GM12872 (cell line): Measurements from ENCODE around the gene ISCU.

Experiments used
- CTCF ChIP-seq: IDR thresholded peaks from 3 replicates; pipeline ENCODE4 v1.5.1; 2011; ENCODE audit warnings: low read depth, mild to moderate bottlenecking, low read length, moderate library complexity; ENCODE audit not compliant: insufficient read depth

Gene ISCU

GRCh38 chr12:108612788-108613282, 50.4 kb downstream of the ISCU start:
- no peak for TF ChIP-seq CTCF

- no peak for TF ChIP-seq CTCF
Measured at GRCh38 chr12:108613548-108613947, 51.2 kb downstream of the ISCU start.

GRCh38 chr12:108614041-108614440, 51.6 kb downstream of the ISCU start:
- TF ChIP-seq CTCF: no peak

- TF ChIP-seq CTCF: no peak
Measured at GRCh38 chr12:108614639-108615038, 52.2 kb downstream of the ISCU start.

GRCh38 chr12:108615918-108616317, 53.5 kb downstream of the ISCU start:
- no peak for TF ChIP-seq CTCF

- TF ChIP-seq CTCF: no peak
Measured at GRCh38 chr12:108616359-108616758, 54.0 kb downstream of the ISCU start.

- no peak for TF ChIP-seq CTCF
Measured at GRCh38 chr12:108616941-108617858, 54.8 kb downstream of the ISCU start.
